Fibroblast of skin of left quadriceps (primary cell): ENCODE data around the gene HOXA10.
A peak's percentile ranks its signal among the peaks of the same experiment; 100 is the strongest.

ENCODE experiments used
- DNase-seq, 2 experiments: peaks; one replicate each; pipeline ENCODE4 v3.0.0-alpha.2; 2013; ENCODE audit warnings: low read depth in 2 of 2

The HOXA10 gene

DNA sequence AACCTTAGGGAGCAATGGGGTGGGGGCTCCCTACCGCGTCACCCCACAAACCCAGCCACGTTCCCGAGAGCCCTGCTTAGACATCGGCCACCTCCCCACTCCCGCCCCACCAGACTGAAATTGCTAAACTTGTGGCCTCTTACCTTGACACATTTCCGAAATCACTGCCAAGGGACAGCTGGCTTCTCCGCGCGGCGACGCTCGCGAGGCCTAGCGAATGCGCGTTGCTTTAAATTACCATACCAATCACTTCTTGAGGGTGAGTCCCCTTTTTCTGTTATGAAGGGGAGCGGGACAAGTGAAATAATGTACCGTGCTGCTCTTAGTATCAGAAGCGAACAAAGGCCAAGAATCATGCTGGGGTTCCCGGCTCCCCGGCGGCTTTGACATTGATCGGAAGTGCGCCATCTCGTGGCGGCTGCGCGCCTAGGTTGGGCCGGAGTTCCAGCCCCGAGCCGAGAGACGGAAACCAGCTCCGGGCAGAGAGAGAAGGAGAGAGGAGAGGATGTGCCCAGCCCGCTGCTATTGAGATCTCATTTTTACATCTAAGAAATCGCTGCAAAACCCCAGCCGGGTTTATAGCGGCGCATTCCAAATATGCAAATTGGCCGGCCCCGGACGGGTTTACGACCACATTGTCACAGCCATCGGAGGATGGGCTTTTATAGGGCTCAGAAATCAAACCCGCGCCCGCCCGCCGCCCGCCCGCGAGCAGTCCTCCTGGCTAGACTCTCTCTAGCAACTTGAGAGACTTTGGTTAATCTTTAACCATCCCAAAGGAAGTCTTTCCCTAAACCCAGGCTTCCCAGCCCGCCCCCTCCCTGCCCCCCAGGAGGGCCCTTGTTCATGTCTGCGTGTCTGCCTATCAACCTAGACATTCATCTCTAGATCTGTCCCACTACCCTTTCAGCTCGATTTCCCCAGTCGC lies 5.6 kb upstream of the HOXA10 start:
- DNase-seq = peak; percentile 82 to 83

DNA sequence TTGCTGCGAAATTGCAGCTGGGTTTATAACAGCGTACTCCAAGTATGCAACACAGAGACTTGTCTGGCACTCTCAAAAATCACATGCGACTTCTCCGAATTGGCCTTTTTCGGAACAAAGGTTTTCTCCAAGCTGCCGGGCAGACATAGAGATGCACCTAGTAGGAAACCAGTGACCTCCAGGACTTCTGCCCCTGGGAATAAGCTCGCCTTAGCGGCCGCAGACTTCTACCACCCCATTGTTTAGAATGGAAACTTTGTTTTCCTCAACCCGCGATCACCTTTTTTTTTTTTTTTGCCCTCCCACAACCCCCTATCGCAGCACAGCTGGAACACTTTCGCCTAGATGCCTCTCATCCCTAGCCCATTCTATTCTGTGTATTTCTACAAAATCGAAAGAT lies 4.9 kb upstream of the HOXA10 start:
- DNase-seq = no peak

DNA sequence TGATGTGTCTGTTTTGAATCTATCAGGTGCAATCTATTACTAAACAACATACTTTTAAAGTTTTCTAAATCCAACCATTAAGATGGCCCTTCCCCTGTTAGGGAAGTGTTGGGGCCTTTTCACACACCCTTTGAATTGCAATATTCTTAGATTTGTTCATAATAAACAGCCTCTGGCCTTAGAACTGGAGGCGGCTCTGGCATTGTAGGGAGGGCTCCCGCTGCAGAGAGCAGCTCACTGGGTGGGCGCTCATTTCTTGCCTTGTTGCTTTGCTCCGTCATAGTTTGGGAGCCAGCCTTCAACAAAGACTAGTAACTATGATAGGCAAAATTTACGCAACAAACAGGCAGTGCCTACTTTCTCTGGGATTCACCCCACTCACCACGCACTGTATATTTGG lies 4.2 kb upstream of the HOXA10 start:
- no peak for DNase-seq

DNA sequence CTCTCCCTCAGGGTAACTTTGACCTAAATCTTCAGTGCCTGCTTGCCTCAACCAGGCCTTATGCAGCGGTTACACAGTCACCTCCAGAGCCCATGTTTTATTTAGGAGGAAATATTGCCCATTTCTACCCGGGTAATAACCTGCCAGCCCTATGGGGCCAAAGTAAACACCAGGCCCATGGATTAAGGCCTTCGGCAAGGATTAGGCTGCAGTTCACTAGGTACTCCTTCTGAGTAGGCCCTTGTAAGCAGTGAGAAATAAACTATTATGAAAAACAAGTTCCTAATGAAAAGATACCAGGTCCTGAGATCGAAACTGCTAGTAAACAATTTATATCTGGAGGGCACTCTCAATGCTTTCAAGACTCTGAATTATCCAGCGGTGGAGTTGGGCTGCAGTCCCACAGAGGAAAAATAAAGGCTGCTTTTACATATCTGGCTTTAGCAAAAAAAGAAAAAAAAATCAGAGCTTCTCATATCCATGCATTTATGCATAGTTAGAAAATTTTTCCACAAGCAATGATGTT lies 3.7 kb upstream of the HOXA10 start:
- DNase-seq = no peak

DNA sequence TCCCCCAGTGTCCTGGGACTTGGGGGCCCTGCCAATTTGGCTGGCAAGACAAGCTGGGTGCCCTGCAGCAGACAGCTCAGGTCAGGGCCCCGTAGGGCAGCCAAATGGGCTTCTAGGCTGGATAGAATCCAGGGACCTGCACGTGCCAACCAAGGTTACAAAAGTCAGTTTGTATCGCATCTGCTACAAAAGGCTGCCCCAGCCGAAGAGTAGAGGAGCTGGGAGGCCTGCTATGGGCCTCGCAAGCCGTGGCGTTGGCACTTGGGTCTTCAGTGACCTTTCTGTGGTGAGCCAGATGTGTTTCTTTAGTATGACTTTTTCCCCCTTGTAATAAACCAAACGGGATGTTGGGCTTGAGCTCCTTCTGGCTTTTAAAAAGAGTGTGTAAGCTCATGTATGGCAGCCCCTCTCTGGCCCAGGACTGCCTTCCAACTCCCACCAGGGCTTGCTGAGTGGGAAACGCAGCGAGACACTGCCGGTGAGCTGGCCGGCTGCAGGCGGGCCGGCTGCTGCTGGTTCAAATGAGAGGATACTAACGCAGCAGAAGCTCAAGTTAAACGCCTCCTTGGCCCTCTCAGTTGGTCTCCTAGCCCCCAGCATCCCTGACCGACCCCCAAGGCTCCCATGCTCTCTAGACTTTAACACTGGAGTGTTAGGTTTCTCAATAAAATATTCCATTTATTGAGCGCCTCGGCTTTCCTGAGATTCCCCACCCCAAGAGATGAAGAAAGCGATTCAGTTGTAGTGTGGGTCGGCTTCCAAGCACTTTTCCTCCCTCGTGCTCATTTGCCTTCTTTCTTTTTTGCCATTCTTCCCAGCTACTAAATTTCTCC lies 3.1 kb upstream of the HOXA10 start:
- DNase-seq = no peak

DNA sequence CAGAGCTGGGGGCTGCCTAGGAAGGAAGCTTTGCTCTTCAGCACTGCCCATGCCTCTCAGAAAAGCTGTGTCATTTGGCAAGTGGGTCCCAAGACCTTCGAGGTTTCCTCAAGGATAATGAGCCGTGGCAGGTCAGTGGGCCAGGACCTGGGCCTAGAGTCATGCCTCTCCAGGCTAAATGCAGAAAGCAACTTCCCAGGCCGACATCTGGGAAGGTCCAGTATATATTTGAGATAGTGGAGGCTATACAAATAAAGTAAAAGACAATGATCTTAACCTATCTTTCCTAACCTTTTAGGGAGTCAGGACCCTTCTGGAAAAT lies 2.4 kb upstream of the HOXA10 start:
- no peak for DNase-seq

DNA sequence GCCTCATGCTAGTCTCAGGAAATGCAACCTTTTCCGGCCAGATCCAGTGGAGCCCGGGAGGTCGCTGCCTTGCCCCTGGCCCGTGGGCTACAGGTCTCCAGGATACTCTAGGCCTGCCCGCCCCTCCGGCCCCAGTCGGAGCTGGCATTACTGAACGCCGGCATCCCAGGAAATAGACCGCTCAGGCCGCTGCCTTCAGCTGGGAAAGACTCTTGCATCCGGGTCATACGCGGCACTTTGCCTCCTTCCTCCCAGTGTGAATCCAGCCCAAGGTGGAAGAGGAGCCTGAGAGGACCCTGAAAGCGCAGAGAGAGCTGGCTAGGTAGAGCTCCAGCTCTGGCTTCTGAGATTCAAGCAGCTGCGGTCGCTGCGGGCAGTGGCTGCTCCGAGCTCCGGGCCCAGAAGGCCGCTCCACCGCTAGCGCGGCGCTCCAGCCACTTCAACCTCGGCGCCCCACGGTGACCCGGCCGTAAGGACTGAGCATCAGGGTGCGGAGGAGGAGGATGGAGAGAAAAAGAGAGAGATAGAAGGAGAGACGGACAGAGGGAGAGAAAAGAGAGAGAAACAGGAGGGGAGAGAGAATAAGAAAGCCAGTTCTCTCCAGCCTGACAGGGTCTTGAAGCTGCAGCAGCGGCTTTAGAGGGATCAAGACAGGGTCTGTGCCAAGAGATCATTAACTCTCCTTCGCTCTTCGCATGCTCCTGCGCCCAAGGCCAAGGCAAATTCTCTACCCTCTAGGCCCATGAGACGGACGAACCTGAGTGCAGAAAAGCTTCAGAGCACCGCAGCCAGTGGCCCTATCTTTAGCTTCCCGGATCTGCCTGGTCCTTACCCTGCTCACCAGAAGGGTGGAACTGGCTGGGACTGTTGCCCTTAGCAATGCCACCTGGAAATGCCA lies 1.8 kb upstream of the HOXA10 start:
- DNase-seq = no peak

DNA sequence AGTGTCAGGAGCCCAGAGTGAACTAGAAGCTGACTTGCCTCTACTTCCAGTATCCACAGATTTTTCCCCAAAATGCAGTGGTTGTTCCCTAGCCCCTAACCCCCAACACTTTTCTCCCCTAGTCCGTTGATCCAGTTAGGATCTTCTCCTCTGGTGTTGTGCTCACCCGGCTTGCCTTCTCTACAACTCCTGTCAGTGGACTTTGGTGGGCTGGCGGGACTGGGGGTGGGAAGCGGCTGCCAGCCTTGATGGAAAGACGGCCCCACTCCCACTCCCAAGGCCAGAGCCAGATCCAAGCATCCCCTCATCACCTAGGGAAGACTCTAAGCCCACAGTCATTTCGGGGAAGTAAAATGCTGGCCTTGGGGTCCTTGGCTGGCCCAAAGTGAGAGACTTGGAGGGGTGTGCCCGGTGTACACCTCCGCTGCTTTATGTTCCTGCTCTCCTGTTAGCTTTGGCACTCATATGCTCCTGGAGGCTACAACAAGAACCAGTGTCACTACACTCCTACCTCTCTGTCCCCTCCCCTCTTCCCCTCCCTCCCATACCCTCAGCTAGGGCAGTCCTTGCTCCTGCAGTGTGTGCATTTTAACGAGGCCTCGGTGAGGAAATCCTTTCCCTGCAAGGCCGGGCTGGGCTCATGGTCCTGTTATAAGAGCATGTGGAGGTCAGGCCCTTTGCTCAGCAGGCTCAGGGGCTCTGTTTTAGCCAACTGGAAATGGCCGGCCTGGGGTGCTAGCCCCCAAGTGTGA lies 930 bp upstream of the HOXA10 start:
- DNase-seq = no peak

DNA sequence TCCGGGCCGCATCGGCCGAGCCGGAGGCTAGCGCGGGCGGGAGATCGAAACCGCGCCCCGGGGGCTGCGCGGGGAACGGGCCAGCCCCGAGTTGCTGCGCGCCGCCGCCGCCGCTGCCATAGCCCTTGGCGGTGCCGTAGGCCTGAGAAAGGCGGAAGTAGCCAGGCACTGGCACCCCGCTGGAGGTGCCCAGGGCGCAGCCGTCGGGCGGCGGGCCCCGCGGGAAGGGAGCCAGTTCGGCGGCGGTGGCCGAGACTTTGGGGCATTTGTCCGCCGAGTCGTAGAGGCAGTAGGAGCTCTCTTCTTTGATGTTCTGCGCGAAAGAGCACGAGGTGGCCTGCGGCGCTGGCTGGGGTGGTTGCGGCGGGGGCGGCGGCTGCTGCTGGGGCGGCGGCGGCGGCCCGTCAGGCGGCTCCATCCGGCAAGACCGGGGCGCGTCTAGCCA lies 587 bp downstream of the HOXA10 start:
- DNase-seq = no peak

DNA sequence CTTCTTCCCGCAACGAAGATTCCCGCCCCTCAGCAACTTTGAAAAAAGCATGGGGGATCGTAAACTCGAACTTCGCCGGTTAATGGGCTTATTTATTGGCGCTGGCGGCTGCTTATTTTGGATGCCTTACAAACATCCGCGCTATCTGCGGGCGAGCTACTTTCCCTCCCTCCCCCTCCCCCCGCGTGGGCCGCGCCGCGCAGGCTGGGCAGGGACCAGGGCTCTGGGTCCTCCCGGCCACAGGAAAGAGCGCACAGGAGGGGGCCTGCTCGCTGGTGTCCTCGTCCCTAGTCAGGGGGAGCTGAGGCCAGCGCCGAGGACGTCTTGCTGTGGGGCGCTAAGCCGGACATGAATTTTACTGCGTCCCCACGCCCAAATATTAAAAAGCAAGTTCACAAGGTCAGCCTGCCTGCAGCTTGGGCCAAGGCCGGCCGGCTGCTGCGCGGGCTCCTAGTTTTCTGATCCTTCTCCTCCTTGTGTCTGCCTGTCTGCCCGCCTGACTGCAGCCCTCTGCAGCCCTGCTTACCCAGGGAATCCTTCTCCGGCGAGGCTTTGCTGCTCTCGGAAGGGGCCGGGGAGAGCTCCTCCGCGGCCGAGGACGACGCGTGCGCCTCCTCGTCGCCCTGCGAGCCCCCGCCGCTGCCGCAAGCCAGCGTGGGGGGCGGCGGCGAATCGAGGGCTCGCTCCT lies 1.2 kb downstream of the HOXA10 start:
- peak in 1 of 2 experiments; percentile 73 for DNase-seq

DNA sequence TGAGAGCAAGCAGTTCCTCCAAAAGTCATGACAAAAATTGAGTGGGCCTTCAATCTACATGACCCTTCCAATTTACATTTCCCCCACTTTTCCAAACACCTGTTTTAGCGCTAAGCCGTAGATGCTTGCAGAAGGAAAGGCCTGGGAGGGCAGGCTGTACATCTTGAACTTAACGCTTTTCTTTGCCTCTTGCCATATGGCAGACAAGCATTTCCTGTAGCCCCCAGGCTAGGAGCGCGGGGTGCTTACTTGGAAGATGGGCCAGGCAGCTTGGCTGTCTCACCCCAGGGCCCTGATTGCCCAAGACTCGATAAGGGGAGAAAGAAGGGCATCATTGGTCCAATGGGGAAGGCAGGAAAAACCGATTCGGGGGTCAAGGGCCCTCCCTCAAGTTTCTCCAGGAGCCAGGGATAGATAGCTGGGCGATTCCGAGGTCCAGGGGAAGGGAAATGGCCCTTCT lies 1.8 kb downstream of the HOXA10 start:
- DNase-seq = no peak

DNA sequence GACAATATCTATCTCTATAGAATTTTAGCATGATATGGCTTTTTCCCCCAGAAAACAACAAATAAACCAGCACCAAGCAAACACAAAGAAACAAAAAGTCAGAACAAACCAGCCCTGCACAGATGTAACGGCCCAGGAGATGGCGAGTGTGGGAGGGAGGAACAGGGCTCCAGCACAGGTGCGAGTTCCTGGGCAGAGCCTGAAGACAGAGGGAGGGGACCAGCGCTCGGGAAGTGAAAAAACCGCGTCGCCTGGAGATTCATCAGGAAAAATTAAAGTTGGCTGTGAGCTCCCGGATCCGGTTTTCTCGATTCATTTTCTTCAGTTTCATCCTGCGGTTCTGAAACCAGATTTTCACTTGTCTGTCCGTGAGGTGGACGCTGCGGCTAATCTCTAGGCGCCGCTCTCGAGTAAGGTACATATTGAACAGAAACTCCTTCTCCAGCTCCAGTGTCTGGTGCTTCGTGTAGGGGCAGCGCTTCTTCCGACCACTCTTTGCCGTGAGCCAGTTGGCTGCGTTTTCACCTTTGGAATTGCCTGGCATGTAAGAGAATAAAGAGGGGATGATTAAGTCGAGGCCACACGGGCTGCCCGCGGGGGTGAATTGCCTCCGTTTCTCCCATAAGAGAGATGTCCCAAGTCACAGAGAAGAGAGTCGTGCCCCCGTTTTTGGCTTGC lies 2.3 kb downstream of the HOXA10 start:
- no peak for DNase-seq

DNA sequence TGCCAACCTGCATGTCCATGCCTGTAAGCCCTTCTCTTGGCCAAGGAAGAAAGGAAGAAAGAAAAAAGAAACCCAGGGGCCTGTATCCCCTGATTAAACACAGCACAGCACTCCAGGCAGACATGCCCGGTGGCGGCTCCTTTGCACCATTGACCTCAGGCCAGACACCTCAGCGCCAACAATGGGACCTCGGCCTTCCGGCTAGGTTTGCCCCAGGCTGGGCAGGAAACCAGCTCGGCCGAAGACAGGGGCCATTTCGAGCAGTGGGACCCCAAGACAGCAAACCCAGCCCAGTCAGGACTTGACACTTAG lies 2.8 kb downstream of the HOXA10 start:
- no peak for DNase-seq

DNA sequence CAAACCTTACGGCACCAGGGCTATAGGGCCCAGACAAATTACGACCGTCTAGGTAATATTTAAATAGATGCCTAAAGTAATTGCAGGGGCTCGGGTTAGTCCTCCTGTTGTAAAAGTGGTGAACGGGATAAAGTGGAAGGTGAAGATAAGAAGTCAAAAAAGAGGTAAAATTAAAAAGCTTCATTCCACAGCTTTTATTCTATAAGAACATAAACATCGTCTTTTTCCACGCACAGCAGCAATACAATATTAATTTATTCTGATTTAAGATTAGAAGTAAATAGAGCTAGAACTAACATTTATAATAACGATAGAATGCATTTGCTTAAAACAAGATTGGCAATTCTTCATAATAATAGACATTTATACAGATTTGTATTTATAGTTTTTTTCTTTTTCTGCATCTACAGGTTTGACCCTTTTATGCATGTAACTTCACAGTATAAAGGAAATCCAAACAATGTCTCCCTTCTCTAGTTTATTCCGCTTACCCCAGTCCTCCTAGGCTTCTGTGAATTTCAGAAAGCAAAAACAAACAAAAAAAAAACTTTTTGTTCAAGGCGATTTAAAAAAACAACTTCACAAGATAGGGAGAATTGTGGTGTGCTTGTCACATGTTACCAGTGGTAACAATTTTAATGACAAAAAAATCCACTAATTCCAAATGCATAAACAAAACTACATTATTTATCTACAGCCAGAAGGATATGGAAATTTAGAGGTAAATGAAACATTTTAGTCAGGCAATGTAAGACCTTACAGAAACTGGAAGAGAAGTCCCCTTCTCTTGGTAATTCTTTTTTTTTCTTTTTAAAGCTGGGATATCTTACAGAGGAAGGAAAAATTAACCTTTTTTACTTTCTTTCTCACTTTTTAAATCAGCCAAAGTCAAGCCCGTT lies 3.4 kb downstream of the HOXA10 start:
- DNase-seq = no peak

DNA sequence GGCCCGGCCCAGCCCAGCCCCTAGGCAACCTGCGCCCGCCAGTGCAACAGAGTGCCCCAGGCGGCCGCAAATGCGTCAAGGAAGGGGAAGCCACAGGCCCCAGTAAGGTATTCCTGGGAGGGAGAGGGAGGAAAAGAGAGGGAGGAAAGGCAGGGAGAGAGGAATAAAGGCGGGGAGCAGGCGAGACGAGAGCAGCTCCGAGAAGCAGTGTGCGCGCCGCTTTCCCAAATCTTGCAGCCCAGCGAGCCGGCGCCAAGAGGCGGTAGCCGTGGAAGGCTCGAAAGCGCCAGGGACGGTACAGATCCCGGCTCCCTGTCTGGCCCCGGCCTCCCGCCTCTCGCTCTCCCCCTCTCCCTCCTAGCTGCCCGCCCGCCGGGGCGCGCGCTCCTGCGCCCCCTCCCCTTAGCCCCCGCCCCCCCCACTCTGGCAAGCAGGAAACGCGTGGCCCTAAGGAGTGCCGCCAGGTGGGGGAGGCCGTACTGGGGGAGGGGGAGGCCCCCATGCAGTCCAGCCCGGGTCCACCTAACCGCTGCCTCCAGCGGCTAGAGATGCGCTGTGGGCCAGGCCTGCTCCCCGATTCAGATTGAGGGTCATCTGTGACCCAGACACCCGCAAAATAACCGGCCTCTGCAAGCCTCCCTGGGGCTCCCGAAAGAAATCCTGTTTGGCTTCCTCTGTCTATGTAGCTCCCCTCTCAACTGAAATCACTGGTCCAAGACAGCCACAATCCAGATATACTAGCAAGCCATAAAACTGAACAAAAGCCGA lies 4.3 kb downstream of the HOXA10 start:
- no peak for DNase-seq

DNA sequence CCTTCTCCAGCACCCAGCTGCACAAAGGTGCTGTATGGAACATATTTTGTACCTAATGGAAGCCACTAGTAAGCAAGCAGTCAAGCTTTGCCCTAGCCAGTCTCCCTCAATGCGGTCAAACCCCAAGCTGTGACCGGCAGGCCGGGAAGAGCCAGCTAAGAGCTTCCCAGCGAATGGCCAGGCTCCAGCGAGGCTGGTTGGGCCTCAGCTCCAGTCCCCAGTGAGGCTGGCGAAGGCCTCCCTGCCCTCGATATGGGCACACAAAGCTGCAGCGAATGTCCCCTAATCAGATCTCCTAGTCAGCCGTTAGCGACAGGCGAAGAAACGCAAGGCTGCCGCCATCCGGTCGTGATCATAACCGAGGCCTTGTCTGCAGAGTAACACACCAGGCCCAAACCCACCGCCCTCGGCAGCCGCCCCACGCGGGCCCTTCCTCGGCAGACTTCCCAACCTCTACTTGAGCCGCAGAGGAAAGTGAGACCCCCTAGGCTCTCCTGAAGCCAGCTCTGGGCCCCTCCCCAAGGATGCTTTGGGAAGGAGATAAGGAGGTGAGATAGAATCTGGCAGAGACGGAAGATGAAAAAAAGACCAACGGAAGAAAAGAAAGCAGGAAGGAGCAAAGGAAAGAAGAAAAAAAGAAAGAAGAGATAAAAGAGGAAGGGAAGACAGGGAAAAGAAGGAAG lies 5.7 kb downstream of the HOXA10 start:
- no peak for DNase-seq

DNA sequence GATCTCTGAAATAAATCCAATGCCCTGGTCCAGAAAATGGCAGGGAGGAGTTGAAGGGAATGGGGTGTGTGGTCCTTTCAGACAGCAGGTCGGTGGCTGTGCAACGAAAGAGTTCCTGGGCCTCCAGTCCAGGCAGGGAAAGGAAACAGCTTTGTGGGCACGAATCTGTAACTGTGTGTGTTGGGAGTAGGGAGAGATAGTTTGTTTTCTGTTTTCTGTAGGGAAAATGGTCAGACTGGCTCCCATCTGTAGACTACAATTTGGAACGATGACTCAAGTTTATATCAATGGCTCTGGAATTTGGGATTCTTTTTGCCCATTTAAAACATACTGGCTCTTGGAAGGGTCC lies 6.2 kb downstream of the HOXA10 start:
- DNase-seq = no peak
